Fibroblast of villous mesenchyme (primary cell): ENCODE data around the gene CLEC12A. TPM values are rescaled to one million over a fixed set of nuclear protein-coding genes. Genes with fewer than 3 reads are reported as not detected.
A peak's percentile ranks its signal among the peaks of the same experiment; 100 is the strongest.

Source experiments
- DNase-seq: peaks from one replicate; pipeline ENCODE4 v3.0.0-alpha.2; 2010; ENCODE audit warnings: low read depth
- H3K4me3 ChIP-seq: 2 replicates; pipeline ENCODE4 v1.5.1; 2011; ENCODE audit warnings: low read depth, mild to moderate bottlenecking, low read length
- CTCF ChIP-seq: IDR thresholded peaks from 2 replicates; pipeline ENCODE4 v1.5.1; 2012; ENCODE audit warnings: low read depth, mild to moderate bottlenecking, low read length; ENCODE audit not compliant: insufficient read depth
- total RNA-seq: library from RNA; depleted of rRNA; stranded (reverse); fragments of >200 nt; gene quantifications from 2 replicates; pipeline ENCODE4 v1.2.3, GENCODE V29; 2012

CLEC12A gene
- total RNA-seq, 1 donor = not detected

- DNase-seq = no peak
- H3K4me3 ChIP-seq = no peak overlapping the region
- TF ChIP-seq CTCF = no peak
Observed at GRCh38 chr12:9933958-9934357, 37.3 kb upstream of the CLEC12A start.

- no peak for DNase-seq
- H3K4me3 ChIP-seq = no peak overlapping the region
- no peak for TF ChIP-seq CTCF
Observed at GRCh38 chr12:9935026-9935425, 36.2 kb upstream of the CLEC12A start.

GRCh38 chr12:9936591-9936990, 34.6 kb upstream of the CLEC12A start:
- no peak overlapping the region for H3K4me3 ChIP-seq
- DNase-seq = peak; percentile 39
- TF ChIP-seq CTCF = no peak

- TF ChIP-seq CTCF = peak; percentile 48
- DNase-seq = peak; percentile 13
- H3K4me3 ChIP-seq = no peak overlapping the region
Observed at GRCh38 chr12:9940375-9940774, 30.8 kb upstream of the CLEC12A start.

GRCh38 chr12:9941838-9942237, 29.4 kb upstream of the CLEC12A start:
- no peak overlapping the region for H3K4me3 ChIP-seq
- DNase-seq = no peak
- no peak for TF ChIP-seq CTCF

- no peak overlapping the region for H3K4me3 ChIP-seq
- TF ChIP-seq CTCF = no peak
- no peak for DNase-seq
Observed at GRCh38 chr12:9943240-9943639, 28.0 kb upstream of the CLEC12A start.

- TF ChIP-seq CTCF = no peak
- H3K4me3 ChIP-seq = no peak overlapping the region
- no peak for DNase-seq
Observed at GRCh38 chr12:9944391-9944790, 26.8 kb upstream of the CLEC12A start.
